HG03342 (cell line): ENCODE measurements around the gene RABGAP1.

Source experiments
- ATAC-seq: cut with Tn5 transposase; IDR thresholded peaks from one replicate; pipeline ENCODE4 v1.9.1; 2021; ENCODE audit warnings: mild to moderate bottlenecking, moderate library complexity; ENCODE audit not compliant: unreplicated experiment

RABGAP1 gene

GRCh38 chr9:122944960-122945888, 4.4 kb downstream of the RABGAP1 start:
- no peak for ATAC-seq

DNA sequence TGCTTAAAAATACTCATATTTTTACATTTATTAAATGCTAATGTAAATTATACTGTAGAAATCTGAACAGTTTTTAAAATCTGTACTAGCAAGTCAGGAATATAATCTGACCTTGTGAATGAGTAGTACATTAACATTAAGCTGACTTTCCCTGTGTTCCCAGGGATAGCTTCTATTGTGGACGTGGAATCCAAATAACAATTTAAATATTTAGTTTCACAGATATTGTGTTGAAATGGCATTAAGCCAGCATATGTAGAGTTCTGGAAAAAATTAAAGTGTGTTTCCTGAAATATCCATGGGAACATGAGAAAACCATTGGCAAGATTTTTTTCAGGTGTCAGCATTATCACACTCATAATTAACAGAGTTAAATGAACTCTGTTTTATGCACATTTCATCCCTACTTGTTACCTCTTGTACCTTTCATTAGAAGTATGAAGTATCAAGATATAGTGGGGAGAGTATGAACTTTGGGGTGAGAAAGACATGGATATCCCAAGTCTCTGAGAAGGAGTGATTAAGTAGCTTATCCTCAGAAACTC, 5.7 kb downstream of the RABGAP1 start:
- no peak for ATAC-seq

GRCh38 chr9:122948313-122948712, 7.5 kb downstream of the RABGAP1 start:
- ATAC-seq: no peak

DNA sequence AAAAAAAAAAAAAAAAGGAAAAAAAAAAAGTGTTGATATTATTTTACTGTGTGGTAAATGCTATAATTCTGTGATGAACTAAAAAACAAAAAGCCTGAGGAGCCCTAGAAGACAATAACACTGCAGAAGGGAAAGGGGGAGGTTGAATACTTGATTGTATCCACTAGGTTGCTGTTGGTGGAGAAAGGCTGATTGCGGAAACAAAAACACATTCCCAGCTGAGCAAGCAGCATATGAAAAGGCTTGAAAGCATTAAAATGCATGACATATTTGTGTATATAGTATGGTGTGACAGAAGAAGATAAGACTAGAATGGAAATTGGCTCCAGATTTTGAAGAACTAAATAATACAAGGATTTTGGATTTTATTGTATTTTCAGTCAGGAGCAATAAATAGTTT, 8.9 kb downstream of the RABGAP1 start:
- ATAC-seq: no peak

GRCh38 chr9:122950263-122950662, 9.4 kb downstream of the RABGAP1 start:
- no peak for ATAC-seq

GRCh38 chr9:122951056-122951455, 10.2 kb downstream of the RABGAP1 start:
- no peak for ATAC-seq

- ATAC-seq: no peak
Observed at GRCh38 chr9:122954253-122954691, 13.5 kb downstream of the RABGAP1 start.

GRCh38 chr9:122955961-122956360, 15.1 kb downstream of the RABGAP1 start:
- ATAC-seq: no peak

- ATAC-seq: no peak
Observed at GRCh38 chr9:122961139-122961538, 20.3 kb downstream of the RABGAP1 start.

- ATAC-seq: no peak
Observed at GRCh38 chr9:122975196-122975595, 34.4 kb downstream of the RABGAP1 start.

GRCh38 chr9:122978601-122979000, 37.8 kb downstream of the RABGAP1 start:
- no peak for ATAC-seq

DNA sequence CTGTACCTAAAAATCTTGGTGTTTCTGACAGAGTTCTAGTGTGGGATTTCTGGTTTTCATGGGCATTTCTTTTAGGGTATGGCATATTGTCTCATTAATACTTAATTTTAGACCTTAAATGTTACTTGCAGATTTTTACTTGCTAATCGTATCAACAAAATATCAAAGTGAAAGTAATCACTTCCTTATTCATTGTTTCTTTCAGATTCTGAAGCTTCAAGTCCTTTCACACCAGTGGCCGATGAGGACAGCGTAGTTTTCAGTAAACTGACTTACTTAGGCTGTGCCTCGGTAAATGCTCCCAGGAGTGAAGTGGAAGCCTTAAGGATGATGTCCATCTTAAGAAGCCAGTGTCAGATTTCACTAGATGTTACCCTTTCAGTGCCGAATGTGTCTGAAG, 45.2 kb downstream of the RABGAP1 start:
- no peak for ATAC-seq

GRCh38 chr9:122988141-122988540, 47.3 kb downstream of the RABGAP1 start:
- ATAC-seq: no peak

GRCh38 chr9:122988920-122989621, 48.3 kb downstream of the RABGAP1 start:
- peak; percentile 81 for ATAC-seq

DNA sequence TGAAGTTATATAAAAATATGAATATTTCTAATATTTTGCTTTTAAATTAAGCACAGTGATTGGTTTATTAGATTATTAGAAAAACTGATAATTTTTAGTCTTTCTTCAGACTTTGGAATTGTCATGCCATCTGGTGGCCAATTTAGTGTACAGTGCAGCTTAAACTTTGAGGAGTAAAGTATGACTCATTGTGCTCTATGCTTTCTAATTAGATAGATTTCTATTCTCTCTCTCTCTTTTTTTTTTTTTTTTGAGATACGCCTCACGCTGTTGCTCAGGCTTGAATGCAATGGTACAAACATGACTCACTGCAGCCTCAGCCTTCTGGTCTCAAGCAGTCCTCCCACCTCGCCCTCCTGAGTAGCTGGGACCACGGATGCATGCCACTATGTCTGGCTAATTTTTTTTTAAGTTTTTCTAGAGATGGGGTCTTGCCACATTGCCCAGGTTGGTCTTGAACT, 50.6 kb downstream of the RABGAP1 start:
- no peak for ATAC-seq

- ATAC-seq: no peak
Observed at GRCh38 chr9:122996586-122996985, 55.8 kb downstream of the RABGAP1 start.

DNA sequence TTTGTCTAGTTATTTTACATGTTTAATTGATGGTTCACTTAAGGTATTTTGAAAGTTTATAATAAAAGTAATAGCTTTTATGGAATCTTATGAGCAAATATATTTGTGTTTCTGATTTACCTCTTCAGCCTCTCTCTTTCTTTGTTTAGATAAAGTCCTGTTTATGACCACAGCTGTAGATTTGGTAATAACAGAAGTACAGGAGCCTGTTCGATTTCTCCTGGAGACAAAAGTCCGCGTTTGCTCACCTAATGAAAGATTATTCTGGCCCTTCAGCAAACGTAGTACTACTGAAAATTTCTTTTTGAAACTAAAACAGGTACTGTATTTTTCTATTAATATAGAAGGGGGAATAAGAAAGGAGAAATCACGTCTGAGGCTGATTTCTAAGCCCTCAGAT, 57.6 kb downstream of the RABGAP1 start:
- no peak for ATAC-seq

GRCh38 chr9:123000371-123001068, 59.7 kb downstream of the RABGAP1 start:
- no peak for ATAC-seq

DNA sequence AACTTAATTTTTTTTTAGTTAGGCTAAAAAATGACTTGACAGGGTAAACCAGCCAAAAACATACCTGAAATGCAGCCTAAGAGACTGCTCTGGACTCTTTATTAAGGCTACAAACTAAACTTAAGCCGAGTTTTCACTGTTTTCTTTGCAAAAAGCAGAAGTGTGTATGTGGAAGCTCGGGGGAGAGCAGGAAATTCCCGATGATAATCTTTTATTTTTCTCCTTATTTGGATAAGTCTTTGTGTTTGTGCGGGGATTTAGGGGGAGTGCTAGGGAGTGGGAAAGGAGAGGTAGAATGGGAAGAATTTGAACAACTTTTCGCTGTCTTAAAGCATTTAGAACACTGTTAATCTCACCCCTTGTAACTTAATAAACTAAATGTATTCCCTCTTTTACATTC, 61.9 kb downstream of the RABGAP1 start:
- ATAC-seq: no peak

GRCh38 chr9:123003466-123003865, 62.6 kb downstream of the RABGAP1 start:
- ATAC-seq: no peak

- ATAC-seq: no peak
Observed at GRCh38 chr9:123005964-123006363, 65.1 kb downstream of the RABGAP1 start.
